MM.1S (cell line): ENCODE data around the gene CNGB1.

Experiments used
- EZH2 ChIP-seq: fragments of 300-600 bp; sonication (generic); optimal IDR thresholded peaks from 2 replicates; pipeline ENCODE3; 2017; ENCODE audit warnings: low read depth, mild to moderate bottlenecking, antibody characterized with exemption, low read length, mixed read lengths
- EZH2phosphoT487 ChIP-seq: fragments of 300-600 bp; sonication (generic); IDR thresholded peaks from 2 replicates; pipeline ENCODE4 v1.6.1; 2018; ENCODE audit warnings: antibody characterized with exemption, low read length
- TF ChIP-seq, protein P1 (sequence below): fragments of 300-600 bp; sonication (generic); IDR thresholded peaks from 2 replicates; pipeline ENCODE4 v1.5.1; 2016; ENCODE audit warnings: antibody characterized with exemption, low read length, mixed read lengths

- TF ChIP-seq, protein P1, sequence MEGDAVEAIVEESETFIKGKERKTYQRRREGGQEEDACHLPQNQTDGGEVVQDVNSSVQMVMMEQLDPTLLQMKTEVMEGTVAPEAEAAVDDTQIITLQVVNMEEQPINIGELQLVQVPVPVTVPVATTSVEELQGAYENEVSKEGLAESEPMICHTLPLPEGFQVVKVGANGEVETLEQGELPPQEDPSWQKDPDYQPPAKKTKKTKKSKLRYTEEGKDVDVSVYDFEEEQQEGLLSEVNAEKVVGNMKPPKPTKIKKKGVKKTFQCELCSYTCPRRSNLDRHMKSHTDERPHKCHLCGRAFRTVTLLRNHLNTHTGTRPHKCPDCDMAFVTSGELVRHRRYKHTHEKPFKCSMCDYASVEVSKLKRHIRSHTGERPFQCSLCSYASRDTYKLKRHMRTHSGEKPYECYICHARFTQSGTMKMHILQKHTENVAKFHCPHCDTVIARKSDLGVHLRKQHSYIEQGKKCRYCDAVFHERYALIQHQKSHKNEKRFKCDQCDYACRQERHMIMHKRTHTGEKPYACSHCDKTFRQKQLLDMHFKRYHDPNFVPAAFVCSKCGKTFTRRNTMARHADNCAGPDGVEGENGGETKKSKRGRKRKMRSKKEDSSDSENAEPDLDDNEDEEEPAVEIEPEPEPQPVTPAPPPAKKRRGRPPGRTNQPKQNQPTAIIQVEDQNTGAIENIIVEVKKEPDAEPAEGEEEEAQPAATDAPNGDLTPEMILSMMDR = no peak
- TF ChIP-seq EZH2phosphoT487 (no peak), EZH2 (no peak)
Observed at GRCh38 chr16:57970319-57970718, 609 bp downstream of the CNGB1 start.
